Fibroblast of the aortic adventitia (primary cell): Measurements from ENCODE around the gene MAP3K14. TPM values are rescaled to one million over a fixed set of nuclear protein-coding genes. Genes with fewer than 3 reads are reported as not detected.
A peak's percentile ranks its signal among the peaks of the same experiment; 100 is the strongest.

Experiments
- DNase-seq: peaks from one replicate; pipeline ENCODE4 v3.0.0-alpha.2; 2010; ENCODE audit warnings: low read depth
- H3K4me3 ChIP-seq: 2 replicates; pipeline ENCODE4 v1.5.1; 2011; ENCODE audit warnings: low read depth, mild to moderate bottlenecking, control low read depth, low read length, moderate library complexity
- CTCF ChIP-seq: IDR thresholded peaks from 2 replicates; pipeline ENCODE4 v1.5.1; 2011; ENCODE audit warnings: mild to moderate bottlenecking, low read length, control low read depth, inconsistent platforms; ENCODE audit not compliant: insufficient read depth
- total RNA-seq: library from RNA; depleted of rRNA; stranded (reverse); fragments of >200 nt; gene quantifications from 2 replicates; pipeline ENCODE4 v1.2.3, GENCODE V29; 2012; ENCODE audit warnings: low replicate concordance

MAP3K14 gene
- total RNA-seq, 1 donor: 3.3 TPM

GRCh38 chr17:45357364-45357997, 40.7 kb upstream of the MAP3K14 start:
- no peak for TF ChIP-seq CTCF
- no peak overlapping the region for H3K4me3 ChIP-seq
- DNase-seq: no peak

GRCh38 chr17:45355087-45355486, 38.3 kb upstream of the MAP3K14 start:
- no peak overlapping the region for H3K4me3 ChIP-seq
- DNase-seq: no peak
- no peak for TF ChIP-seq CTCF

DNA sequence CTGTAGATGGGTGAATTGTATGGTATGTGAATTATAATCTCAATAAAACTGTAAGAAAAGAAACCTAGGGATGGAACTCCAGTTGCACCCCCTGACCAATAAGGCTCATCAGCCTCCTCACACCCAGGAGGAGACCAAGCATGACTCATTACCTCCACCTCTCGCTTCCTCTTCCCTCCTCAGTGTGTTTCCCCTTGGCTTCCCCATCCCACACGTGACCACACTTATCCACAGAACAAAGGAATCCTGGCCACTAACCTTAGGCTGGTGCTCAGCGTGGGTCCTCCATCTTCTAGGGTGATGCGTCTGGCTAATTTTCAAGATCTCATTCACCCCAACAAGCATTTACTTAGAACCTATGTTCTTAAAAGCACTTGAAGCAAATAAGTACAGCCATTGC, 36.2 kb upstream of the MAP3K14 start:
- no peak for DNase-seq
- no peak overlapping the region for H3K4me3 ChIP-seq
- no peak for TF ChIP-seq CTCF

GRCh38 chr17:45351831-45352230, 35.0 kb upstream of the MAP3K14 start:
- DNase-seq: no peak
- H3K4me3 ChIP-seq: no peak overlapping the region
- TF ChIP-seq CTCF: no peak

DNA sequence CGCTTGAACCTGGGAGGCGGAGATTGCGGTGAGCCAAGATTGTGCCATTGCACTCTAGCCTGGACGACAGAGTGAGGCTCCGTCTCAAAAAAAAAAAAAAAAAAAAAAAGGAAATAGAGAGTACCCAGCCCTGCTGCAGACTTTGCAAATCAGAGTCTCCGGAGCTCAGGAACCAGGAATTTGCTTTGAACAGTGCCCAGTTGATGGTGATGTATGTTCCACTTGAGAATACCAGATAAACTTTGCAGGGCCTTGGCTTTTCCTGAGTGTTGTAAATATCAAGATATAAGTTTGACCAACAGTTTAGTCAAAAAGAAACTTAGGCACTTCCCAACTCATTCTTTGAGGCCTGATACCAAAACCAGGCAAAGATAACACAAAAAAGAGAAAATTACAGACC, 30.6 kb upstream of the MAP3K14 start:
- peak; percentile 54 for DNase-seq
- no peak overlapping the region for H3K4me3 ChIP-seq
- TF ChIP-seq CTCF: no peak

- no peak for TF ChIP-seq CTCF
- H3K4me3 ChIP-seq: no peak overlapping the region
- DNase-seq: peak; percentile 96
Observed at GRCh38 chr17:45346216-45347015, 29.6 kb upstream of the MAP3K14 start.
